Spleen (tissue), 11 donors: ENCODE results near the gene ADD2. TPM values are rescaled to one million over a fixed set of nuclear protein-coding genes. Genes with fewer than 3 reads are reported as not detected.

Experiments used
- DNase-seq: peaks from one replicate; pipeline ENCODE4 v3.0.0-alpha.2; 2020
- H3K27ac ChIP-seq, 8 donors: fragments of 200-600 bp; sonication (generic) in 7 of 8; 1 replicate in 4 of 8; 2 replicates in 4 of 8; pipeline versions ENCODE4 v1.5.0 to v1.8.0; 2016 to 2021; ENCODE audit warnings: inconsistent platforms in 4 of 8, mild to moderate bottlenecking in 4 of 8, moderate library complexity in 1 of 8
- H3K27me3 ChIP-seq, 7 donors: fragments of 200-600 bp; sonication (generic) in 6 of 7; replicated peaks in 1 of 7; 1 replicate in 4 of 7; 2 replicates in 3 of 7; pipeline versions ENCODE4 v1.5.0 to v1.8.0; 2016 to 2021; ENCODE audit warnings: inconsistent platforms in 3 of 7, mild to moderate bottlenecking in 1 of 7
- H3K36me3 ChIP-seq, 6 donors: fragments of 200-600 bp; sonication (generic) in 5 of 6; 1 replicate in 4 of 6; 2 replicates in 2 of 6; pipeline versions ENCODE4 v1.5.0 to v1.8.0; 2016 to 2021; ENCODE audit warnings: inconsistent platforms in 2 of 6
- H3K4me1 ChIP-seq, 6 donors: fragments of 200-600 bp; sonication (generic) in 5 of 6; 1 replicate in 3 of 6; 2 replicates in 3 of 6; pipeline versions ENCODE4 v1.5.0 to v1.8.0; 2016 to 2021; ENCODE audit warnings: inconsistent platforms in 3 of 6
- H3K4me3 ChIP-seq, 8 donors: fragments of 200-600 bp; sonication (generic) in 7 of 8; 1 replicate in 4 of 8; 2 replicates in 4 of 8; pipeline versions ENCODE4 v1.5.0 to v1.8.0; 2016 to 2021; ENCODE audit warnings: inconsistent platforms in 4 of 8, mild to moderate bottlenecking in 4 of 8, moderate library complexity in 2 of 8
- H3K9me3 ChIP-seq, 8 donors: fragments of 200-600 bp; sonication (generic) in 7 of 8; 1 replicate in 4 of 8; 2 replicates in 4 of 8; pipeline versions ENCODE4 v1.5.0 to v1.8.0; 2016 to 2021; ENCODE audit warnings: inconsistent platforms in 4 of 8
- POLR2A ChIP-seq, 3 donors: fragments of 450-650 bp; IDR thresholded peaks; one replicate each; pipeline ENCODE4 v1.5.1; 2017; ENCODE audit warnings: antibody characterized with exemption in 3 of 3, mild to moderate bottlenecking in 1 of 3
- POLR2AphosphoS5 ChIP-seq, 3 donors: sonication (generic); formaldehyde crosslinking; IDR thresholded peaks; one replicate each; pipeline ENCODE4 v1.5.1; 2017; ENCODE audit warnings: antibody characterized with exemption in 3 of 3
- WGBS, 5 donors: extraction: QIAGEN DNeasy Blood & Tissue Kit in 3 of 5; methylation state at CpG; one replicate each; pipeline versions ENCODE4 v1.1.5 to v1.1.7; 2013 to 2018; 5-methylcytosine and 5-hydroxymethylcytosine counted together
- intact Hi-C: fragments of 100-400 bp; cut with DNase I; formaldehyde crosslinking; loops from one replicate; pipeline ENCODE4 v1.15.0; 2023; ENCODE audit warnings: low total_unique reads
- polyA plus RNA-seq, 3 donors: library from polyadenylated mRNA; stranded (reverse); fragments of 200-250 nt; gene quantifications; one replicate each; pipeline ENCODE4 v1.2.1, GENCODE V29; 2013
- total RNA-seq, 7 donors: library from RNA; depleted of rRNA in 3 of 7; stranded (reverse); fragments of >200 nt in 3 of 7; fragmentation: NEBNext Ultra II Directional in 4 of 7; extraction: Animal tissue kit (Norgen Biotek cat#: 25700) in 4 of 7; gene quantifications; one replicate each; pipeline versions ENCODE4 v1.1.0 to v1.2.1, GENCODE V29; 2016 to 2021
- TF ChIP-seq, protein P1 (sequence below), 11 experiments: fragments of 200-600 bp in 7 of 11; fragments of 450-650 bp in 4 of 11; sonication (generic) in 4 of 11; IDR thresholded peaks in 8 of 11; conservative IDR thresholded peaks in 3 of 11; 1 replicate in 7 of 11; 2 replicates in 4 of 11; pipeline versions ENCODE4 v1.4.0 to v1.8.0; 2016 to 2021; ENCODE audit warnings: antibody characterized with exemption in 11 of 11, inconsistent platforms in 4 of 11, mild to moderate bottlenecking in 1 of 11
- donor health status: healthy with polysubstance abuse.
- donor health status: DM: no; HTN: no; CAD: no; lungs with moderate emphysema.
- donor health status: DM: no; HTN: no; CAD: no.
- donor health status: Bipolar disorder and iron deficiency.
- donor health status: healthy.
- donor health status: DM: no; HTN: no; CAD: no.
- donor health status: DM: yes; HTN: yes; CAD: no.

Gene ADD2
- total and polyA plus RNA-seq, 10 donors: 0.47 to 7.1 (median 3.8) TPM

GRCh38 chr2:70738159-70738558, 29.8 kb downstream of the ADD2 start:
- Histone ChIP-seq H3K27ac (no peak overlapping the region), H3K4me3 (no peak overlapping the region), H3K9me3 (peaks cover 0 to 14% (median 6%) of the 10 kb centered on the region in 8 donors), H3K36me3 (no peaks in the 10 kb centered on the region), H3K4me1 (peaks cover 0 to 7% (median 0%) of the 10 kb centered on the region in 6 donors), H3K27me3 (peaks cover 0 to 24% (median 0%) of the 10 kb centered on the region in 7 donors)
- 72 to 80% (median 75%) methylated on average over 2 of the region's 2 CpGs for WGBS, 5 donors
- intact Hi-C loops: no loop called here
- no peak for DNase-seq
- TF ChIP-seq POLR2AphosphoS5 (IDR thresholded peaks at IDR 0.05) (no peak), POLR2A (IDR thresholded peaks at IDR 0.05) (no peak)
- TF ChIP-seq, protein P1, sequence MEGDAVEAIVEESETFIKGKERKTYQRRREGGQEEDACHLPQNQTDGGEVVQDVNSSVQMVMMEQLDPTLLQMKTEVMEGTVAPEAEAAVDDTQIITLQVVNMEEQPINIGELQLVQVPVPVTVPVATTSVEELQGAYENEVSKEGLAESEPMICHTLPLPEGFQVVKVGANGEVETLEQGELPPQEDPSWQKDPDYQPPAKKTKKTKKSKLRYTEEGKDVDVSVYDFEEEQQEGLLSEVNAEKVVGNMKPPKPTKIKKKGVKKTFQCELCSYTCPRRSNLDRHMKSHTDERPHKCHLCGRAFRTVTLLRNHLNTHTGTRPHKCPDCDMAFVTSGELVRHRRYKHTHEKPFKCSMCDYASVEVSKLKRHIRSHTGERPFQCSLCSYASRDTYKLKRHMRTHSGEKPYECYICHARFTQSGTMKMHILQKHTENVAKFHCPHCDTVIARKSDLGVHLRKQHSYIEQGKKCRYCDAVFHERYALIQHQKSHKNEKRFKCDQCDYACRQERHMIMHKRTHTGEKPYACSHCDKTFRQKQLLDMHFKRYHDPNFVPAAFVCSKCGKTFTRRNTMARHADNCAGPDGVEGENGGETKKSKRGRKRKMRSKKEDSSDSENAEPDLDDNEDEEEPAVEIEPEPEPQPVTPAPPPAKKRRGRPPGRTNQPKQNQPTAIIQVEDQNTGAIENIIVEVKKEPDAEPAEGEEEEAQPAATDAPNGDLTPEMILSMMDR (IDR thresholded peaks at IDR 0.05 in 8 of 11, conservative IDR thresholded peaks at IDR 0.05 in 3 of 11): no peak

DNA sequence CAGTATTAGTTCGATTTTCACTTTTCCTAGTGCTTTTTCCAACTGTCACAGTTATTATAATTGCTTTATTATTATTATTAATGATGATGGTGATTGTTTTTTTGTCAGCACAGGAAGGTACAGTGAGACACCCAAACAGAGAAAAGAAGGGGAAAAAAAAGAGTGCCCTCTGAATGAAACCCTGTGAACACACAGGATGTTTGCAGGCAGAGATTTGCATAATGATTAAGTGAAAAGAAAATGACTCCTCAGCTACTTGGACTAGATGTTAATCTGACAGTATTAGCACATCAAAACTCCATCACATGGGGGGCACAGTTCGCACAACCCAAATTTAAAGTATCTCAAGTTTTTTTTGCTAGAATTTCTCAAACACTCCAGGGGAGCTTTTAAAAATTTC, 32.9 kb downstream of the ADD2 start:
- H3K36me3 ChIP-seq: no peaks in the 10 kb centered on the region
- TF ChIP-seq, protein P1 (IDR thresholded peaks at IDR 0.05 in 8 of 11, conservative IDR thresholded peaks at IDR 0.05 in 3 of 11): no peak
- TF ChIP-seq POLR2A (IDR thresholded peaks at IDR 0.05) (no peak), POLR2AphosphoS5 (IDR thresholded peaks at IDR 0.05) (no peak)
- DNase-seq: no peak
- H3K4me3 ChIP-seq: no peak overlapping the region
- no peak overlapping the region for H3K27ac ChIP-seq
- peaks cover 0 to 24% (median 0%) of the 10 kb centered on the region in 7 donors for H3K27me3 ChIP-seq
- intact Hi-C loops: no loop called here
- 52 to 66% (median 63%) methylated on average over 2 of the region's 2 CpGs for WGBS, 5 donors
- H3K4me1 ChIP-seq: peaks cover 0 to 7% (median 0%) of the 10 kb centered on the region in 6 donors
- H3K9me3 ChIP-seq: peaks cover 0 to 8% (median 6%) of the 10 kb centered on the region in 8 donors

DNA sequence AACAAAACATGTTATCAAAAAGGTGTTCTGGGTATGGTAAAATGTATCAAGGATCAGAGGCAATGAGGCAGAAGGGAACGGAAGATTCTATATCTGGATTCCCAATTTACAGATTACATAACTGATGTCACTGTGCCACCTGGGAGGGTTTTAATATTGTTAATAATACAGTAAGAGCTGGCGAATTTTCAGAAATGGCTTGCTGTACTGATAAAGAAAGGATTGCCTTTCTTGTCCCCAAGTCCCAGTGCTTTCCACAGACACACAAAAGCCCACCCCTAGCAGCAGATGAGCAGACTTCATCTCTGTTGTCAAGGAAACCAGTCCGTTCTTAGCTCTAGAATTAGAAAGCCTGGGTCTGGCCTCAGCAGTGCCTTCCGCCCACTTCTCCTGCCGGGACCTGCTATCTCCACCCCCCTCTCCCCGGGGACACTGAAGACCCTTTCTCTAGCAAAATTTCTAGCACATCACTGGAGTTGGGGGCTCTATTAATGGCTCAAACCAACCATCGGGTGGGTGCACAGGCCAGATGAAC, 34.3 kb downstream of the ADD2 start:
- H3K27me3 ChIP-seq: peaks cover 0 to 24% (median 0%) of the 10 kb centered on the region in 7 donors
- no peaks in the 10 kb centered on the region for H3K9me3 ChIP-seq
- no peak for TF ChIP-seq POLR2A (IDR thresholded peaks at IDR 0.05)
- H3K27ac ChIP-seq: no peak overlapping the region
- no peak for DNase-seq
- no peak overlapping the region for H3K4me3 ChIP-seq
- H3K4me1 ChIP-seq: peaks cover 0 to 7% (median 0%) of the 10 kb centered on the region in 6 donors
- intact Hi-C loops: no loop called here
- WGBS, 5 donors: 58 to 64% (median 61%) methylated on average over 7 of the region's 7 CpGs
- no peaks in the 10 kb centered on the region for H3K36me3 ChIP-seq

DNA sequence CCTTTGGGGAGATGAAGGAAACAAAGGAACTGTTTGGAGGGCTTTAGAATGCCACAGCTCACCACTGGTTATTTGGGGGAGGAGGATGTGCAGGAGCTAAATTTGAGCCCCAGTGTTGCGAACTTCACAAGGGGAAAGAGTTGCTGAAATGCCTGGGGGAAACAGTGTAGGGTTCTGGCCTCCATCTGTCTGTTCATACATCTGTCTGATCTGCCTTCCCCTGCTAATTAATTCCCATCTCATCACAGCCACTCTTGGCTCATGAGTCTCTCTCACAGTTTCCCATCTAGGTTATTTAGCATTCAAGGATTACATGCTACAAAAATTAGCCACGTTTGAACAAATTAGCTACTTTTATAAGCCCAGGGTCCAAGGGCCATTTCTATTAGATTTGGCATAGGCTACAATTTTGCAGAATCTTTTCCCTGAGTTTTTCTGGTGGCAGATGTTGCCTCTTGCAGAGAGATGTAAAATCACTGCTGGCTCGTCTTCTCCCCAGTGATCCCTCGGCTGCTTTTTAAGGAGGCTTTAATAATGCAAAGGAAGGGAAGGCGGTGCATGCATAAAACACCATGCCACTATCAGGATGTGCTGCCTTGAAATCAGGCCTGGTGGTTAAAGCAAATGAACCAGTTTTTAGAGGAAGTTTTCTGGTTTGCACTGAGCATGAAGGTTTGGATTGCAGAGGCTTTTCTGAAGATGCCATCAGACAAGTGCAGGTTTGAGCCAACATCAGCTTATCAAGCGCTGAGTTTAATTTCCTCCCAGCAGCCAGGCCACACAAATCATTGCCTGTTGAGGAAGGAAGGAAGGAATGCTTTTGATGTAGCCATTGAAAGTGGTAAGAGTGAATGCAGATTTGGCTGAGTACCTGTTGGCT, 35.0 kb downstream of the ADD2 start:
- H3K27me3 ChIP-seq: peaks cover 0 to 24% (median 0%) of the 10 kb centered on the region in 7 donors
- TF ChIP-seq, protein P1 (IDR thresholded peaks at IDR 0.05 in 8 of 11, conservative IDR thresholded peaks at IDR 0.05 in 3 of 11): no peak
- no peak for TF ChIP-seq POLR2AphosphoS5 (IDR thresholded peaks at IDR 0.05)
- TF ChIP-seq POLR2A (IDR thresholded peaks at IDR 0.05): no peak
- H3K9me3 ChIP-seq: no peaks in the 10 kb centered on the region
- H3K36me3 ChIP-seq: no peaks in the 10 kb centered on the region
- H3K27ac ChIP-seq: no peak overlapping the region
- H3K4me3 ChIP-seq: no peak overlapping the region
- WGBS, 5 donors: 60 to 70% (median 64%) methylated on average over 6 of the region's 6 CpGs
- H3K4me1 ChIP-seq: peaks cover 0 to 7% (median 0%) of the 10 kb centered on the region in 6 donors
- DNase-seq: no peak
- intact Hi-C loops: no loop called here
